GM12872 (cell line): Measurements from ENCODE around the gene TM2D3.

Source experiments
- CTCF ChIP-seq: IDR thresholded peaks from 3 replicates; pipeline ENCODE4 v1.5.1; 2011; ENCODE audit warnings: low read depth, mild to moderate bottlenecking, low read length, moderate library complexity; ENCODE audit not compliant: insufficient read depth

Gene TM2D3

DNA sequence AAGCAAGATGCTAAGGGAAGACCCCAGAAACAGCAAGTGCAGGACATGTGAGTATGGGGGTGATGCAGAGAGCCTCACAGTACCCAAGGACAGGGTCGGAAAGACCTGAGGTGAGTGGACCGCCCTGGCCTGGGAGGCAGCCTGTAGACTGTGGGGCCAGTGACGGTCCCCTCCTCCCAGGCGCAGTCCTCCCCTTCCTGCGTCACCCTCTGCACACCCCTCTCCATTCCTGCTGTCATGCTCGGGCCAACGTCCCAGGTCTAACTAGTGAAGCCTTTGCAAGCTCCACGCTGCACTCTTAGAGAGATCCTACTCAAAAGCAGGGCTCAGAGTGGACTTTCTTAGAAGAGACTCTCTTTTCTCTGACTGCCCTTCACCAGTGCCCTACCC is 41.6 kb downstream of the TM2D3 start:
- TF ChIP-seq CTCF, result no peak

- TF ChIP-seq CTCF, result no peak
Measured at GRCh38 chr15:101609742-101610610, 42.2 kb downstream of the TM2D3 start.

GRCh38 chr15:101608201-101608600 is 44.0 kb downstream of the TM2D3 start:
- TF ChIP-seq CTCF, result no peak

- no peak for TF ChIP-seq CTCF
Measured at GRCh38 chr15:101607108-101607507, 45.1 kb downstream of the TM2D3 start.

GRCh38 chr15:101604124-101604874 is 47.9 kb downstream of the TM2D3 start:
- no peak for TF ChIP-seq CTCF

GRCh38 chr15:101602801-101603200 is 49.4 kb downstream of the TM2D3 start:
- TF ChIP-seq CTCF, result no peak

DNA sequence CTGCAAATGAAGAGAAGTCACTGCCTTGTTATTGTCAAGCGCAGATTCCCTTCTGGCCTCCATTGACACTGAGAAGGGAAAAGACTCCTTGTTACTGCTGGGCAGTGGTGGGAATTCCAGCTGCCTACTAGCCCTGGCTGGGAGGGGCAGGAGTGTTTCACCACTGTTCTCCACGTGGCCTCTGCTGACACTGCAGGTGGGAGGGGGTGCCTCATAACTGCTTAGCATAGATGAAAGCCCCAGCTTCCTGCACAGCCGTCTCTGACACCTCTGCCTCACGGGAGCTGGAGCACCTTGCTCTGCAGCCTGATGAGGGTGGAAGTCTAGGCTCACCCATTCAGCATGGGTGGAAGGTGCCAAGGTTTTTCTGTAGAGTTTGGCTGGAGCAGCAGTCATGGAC is 52.1 kb downstream of the TM2D3 start:
- no peak for TF ChIP-seq CTCF
